ENCODE measurements around the gene TCF19. TPM values are rescaled to one million over a fixed set of nuclear protein-coding genes. Genes with fewer than 3 reads are reported as not detected.
"Not testable (repeated sequence)": the region's sequence is repeated elsewhere in the genome, so short reads cannot be mapped to it uniquely, and the experiment has no call there.

Gene TCF19
- total RNA-seq, 1 experiment from 2014 or later: 13.9 TPM

DNA sequence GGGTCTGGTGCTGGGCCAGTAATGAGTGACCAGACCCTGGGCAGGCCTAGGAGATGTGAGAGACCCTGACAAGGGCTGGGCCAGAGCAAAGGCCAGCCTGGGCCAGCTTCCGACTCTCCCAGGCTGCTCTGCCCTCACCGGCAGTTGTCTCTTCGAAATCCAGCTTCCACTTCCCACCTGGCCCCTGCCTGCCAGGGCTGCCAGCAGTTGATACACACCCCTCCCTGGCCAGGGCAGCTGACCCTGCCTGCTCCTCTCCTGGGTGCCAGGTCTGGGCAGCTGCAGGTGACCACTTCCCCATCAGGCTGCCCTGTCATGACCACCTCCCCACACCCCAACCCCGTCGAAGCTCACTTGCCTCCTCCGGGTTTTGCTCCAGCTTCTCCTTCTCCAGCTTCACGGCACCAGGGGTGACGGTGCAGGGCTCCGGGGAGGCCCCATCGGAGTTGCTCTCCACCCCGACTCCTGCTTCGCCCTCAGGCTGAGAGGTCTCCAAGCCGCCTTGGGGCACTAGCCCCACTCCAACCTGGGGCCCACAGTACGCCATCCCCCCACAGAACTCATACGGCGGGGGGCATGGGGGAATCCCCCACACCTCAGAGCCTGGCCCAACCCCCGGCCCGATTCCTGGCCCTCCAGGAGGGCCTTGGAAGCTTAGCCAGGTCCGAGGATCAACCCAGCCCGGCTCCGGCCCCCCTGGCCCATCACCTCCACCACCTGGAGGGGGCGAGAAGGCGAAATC, 11.6 kb downstream of the TCF19 start:
- H3K4me1 ChIP-seq (ENCODE audit: low read length); DNase-seq; H3K27me3 ChIP-seq (ENCODE audit: low read length); H4K20me1 ChIP-seq (ENCODE audit: insufficient read depth, low read depth, low read length); H3K9ac ChIP-seq (ENCODE audit: low read length); H3K36me3 ChIP-seq (ENCODE audit: insufficient read depth, low read length); H2AFZ ChIP-seq (ENCODE audit: low read length); H3K27ac ChIP-seq (ENCODE audit: low read length); H3K9me3 ChIP-seq (ENCODE audit: low read length); H3K79me2 ChIP-seq (ENCODE audit: low read length); H3K4me2 ChIP-seq (ENCODE audit: low read depth, low read length, poor library complexity, severe bottlenecking); H3K4me3 ChIP-seq (ENCODE audit: low read length); H3K9me2 ChIP-seq (replicated peaks; ENCODE audit: insufficient read depth, low read length): not testable (repeated sequence)

DNA sequence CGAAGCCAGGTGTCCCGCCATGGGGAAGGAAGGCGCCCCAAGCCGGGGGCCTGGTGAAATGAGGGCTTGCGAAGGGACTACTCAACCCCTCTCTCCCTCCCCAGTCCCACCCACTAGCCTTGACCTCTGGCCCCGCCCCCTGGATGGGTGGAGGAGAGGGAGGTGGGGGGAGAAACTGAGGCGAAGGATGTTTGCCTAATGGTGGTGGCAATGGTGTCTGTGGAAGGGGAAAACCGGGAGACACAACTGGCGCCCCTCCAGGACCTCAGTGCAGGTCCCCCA, 12.2 kb downstream of the TCF19 start, which contains the start of gene POU5F1:
POU5F1 (minus strand) TSS at position 83 of the 282 bp plus-strand sequence; CDS start at position 21, 62 bp downstream.
- H3K27me3 ChIP-seq (ENCODE audit: low read length): no peaks in the 10 kb centered on the region
- DNase-seq: no peak
- no peak within 1 kb of the TSS for H3K4me3 ChIP-seq (ENCODE audit: low read length)
- peaks cover 3% of the 10 kb centered on the region for H3K4me1 ChIP-seq (ENCODE audit: low read length)
- H3K9ac ChIP-seq (ENCODE audit: low read length): no peak within 1 kb of the TSS
- H2AFZ ChIP-seq (ENCODE audit: low read length): no peak within 1 kb of the TSS
- no peaks in the 10 kb centered on the region for H4K20me1 ChIP-seq (ENCODE audit: insufficient read depth, low read depth, low read length)
- H3K4me2 ChIP-seq (ENCODE audit: low read depth, low read length, poor library complexity, severe bottlenecking): no peak within 1 kb of the TSS
- no peaks in the 10 kb centered on the region for H3K9me3 ChIP-seq (ENCODE audit: low read length)
- no peaks in the 10 kb centered on the region for H3K9me2 ChIP-seq (replicated peaks; ENCODE audit: insufficient read depth, low read length)
- no peaks in the 10 kb centered on the region for H3K36me3 ChIP-seq (ENCODE audit: insufficient read depth, low read length)
- no peak within 1 kb of the TSS for H3K27ac ChIP-seq (ENCODE audit: low read length)
- no peaks in the 10 kb centered on the region for H3K79me2 ChIP-seq (ENCODE audit: low read length)

DNA sequence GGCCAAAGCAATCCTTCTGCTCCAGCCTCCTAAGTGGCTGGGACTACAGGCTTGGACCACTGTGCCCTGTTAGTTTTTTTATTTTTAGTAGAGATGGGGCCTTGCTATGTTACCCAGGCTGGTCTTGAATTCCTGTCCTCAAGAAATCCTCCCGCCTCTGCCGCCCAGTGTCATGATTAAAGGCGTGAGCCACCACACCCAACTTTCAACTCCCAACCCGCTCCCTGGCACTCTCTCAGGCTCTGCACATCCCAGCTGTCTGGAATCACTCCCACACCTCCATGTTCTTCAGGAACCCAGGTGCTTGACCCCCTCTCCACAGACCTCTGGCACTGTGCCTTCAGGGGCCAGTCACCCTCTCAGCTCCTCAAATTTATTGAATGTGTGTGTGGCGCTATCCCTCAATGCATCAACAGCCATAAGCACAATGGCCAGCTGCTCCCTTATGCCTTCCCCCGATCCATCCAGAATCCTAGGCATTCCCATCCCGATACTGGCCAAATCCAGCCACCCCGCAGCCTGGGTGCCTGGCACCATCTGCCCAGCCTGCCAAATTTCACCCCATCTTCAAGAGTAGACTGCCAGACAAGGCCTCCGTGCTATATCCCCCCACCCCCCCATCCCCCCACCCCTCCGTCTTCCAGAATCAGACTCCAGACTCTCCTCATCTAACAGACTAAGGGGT, 12.7 kb downstream of the TCF19 start:
- no peak overlapping the region for H3K4me3 ChIP-seq (ENCODE audit: low read length)
- no peak for DNase-seq
- no peaks in the 10 kb centered on the region for H3K4me1 ChIP-seq (ENCODE audit: low read length)
- H3K9me2 ChIP-seq (replicated peaks; ENCODE audit: insufficient read depth, low read length): no peaks in the 10 kb centered on the region
- H3K9me3 ChIP-seq (ENCODE audit: low read length): no peaks in the 10 kb centered on the region
- H3K4me2 ChIP-seq (ENCODE audit: low read depth, low read length, poor library complexity, severe bottlenecking): no peak overlapping the region
- no peaks in the 10 kb centered on the region for H3K79me2 ChIP-seq (ENCODE audit: low read length)
- H2AFZ ChIP-seq (ENCODE audit: low read length): no peak overlapping the region
- H3K27ac ChIP-seq (ENCODE audit: low read length): no peak overlapping the region
- no peak overlapping the region for H3K9ac ChIP-seq (ENCODE audit: low read length)
- no peaks in the 10 kb centered on the region for H4K20me1 ChIP-seq (ENCODE audit: insufficient read depth, low read depth, low read length)
- H3K27me3 ChIP-seq (ENCODE audit: low read length): no peaks in the 10 kb centered on the region
- no peaks in the 10 kb centered on the region for H3K36me3 ChIP-seq (ENCODE audit: insufficient read depth, low read length)

DNA sequence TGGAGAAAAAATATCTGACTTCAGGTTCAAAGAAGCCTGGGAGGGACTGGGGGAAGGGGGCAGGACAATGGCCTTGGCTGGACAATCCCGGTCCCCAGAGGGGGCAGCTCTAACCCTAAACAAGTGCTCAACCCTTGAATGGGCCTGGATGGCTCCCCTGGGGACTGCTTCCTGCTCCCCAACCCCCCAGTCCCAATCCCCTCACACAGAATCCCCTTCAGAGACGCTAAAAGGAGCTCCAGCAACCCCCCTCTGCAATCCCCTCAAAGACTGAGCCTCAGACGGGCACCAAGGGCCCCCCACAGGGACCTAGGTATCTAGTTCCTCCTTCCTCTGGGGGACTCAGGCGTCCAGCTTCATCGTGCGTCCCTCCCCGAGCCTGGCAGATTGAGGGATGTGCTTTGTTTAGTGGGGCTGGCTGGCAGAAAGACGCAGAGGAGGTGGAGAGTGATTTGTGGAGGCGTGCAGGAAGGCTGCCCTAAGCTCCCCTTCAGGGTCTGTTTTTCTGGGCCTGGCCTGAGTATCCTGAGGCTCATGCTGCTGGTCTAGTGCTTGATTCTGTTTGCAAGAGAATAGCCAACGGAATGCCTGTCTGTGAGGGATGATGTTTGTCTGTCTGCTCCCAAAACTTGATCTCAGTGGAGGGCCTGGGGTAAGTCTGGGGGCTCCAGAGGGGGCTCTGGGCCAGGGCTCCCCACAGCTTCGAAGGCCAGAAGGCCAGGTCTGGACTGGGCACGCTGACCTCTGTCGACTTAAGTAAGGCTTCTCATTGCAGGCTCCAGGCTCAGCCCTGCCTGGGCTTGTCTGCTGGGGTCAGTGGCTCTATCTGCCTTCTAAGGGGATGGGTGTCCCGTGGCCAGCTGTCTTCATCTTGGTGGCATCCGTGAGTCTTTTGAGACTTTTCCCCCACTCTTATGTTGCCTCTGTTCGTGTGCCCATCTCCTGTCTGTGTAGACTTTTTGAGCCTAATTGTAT, 13.8 kb downstream of the TCF19 start:
- Histone ChIP-seq H3K27me3 (ENCODE audit: low read length) (no peaks in the 10 kb centered on the region), H3K79me2 (ENCODE audit: low read length) (no peaks in the 10 kb centered on the region), H4K20me1 (ENCODE audit: insufficient read depth, low read depth, low read length) (no peaks in the 10 kb centered on the region), H3K9me3 (ENCODE audit: low read length) (no peaks in the 10 kb centered on the region), H3K36me3 (ENCODE audit: insufficient read depth, low read length) (no peaks in the 10 kb centered on the region), H3K9me2 (replicated peaks; ENCODE audit: insufficient read depth, low read length) (no peaks in the 10 kb centered on the region), H3K9ac (ENCODE audit: low read length) (no peak overlapping the region), H3K27ac (ENCODE audit: low read length) (no peak overlapping the region), H3K4me2 (ENCODE audit: low read depth, low read length, poor library complexity, severe bottlenecking) (no peak overlapping the region), H2AFZ (ENCODE audit: low read length) (no peak overlapping the region), H3K4me3 (ENCODE audit: low read length) (no peak overlapping the region), H3K4me1 (ENCODE audit: low read length) (no peaks in the 10 kb centered on the region)
- no peak for DNase-seq

DNA sequence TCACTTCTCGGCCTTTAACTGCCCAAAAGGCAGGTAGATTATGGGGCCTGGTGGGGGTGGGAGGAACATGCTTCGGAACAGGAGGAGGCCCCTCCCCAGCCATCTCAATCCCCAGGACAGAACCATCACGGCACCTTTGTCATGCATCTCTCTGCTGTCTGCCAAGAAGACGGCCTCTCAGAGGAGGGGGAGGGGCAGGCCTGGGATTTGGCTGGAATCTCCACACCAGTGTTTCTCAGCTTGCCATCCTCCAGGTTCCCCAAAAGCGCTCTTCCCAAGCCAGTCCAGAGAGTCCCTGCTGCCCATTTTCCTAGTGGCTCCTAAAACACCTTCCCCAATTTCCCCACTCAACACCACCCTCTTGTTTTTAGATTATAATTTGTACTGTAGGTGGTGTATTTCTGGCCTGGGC, 14.6 kb downstream of the TCF19 start:
- no peaks in the 10 kb centered on the region for H3K36me3 ChIP-seq (ENCODE audit: insufficient read depth, low read length)
- DNase-seq: no peak
- H4K20me1 ChIP-seq (ENCODE audit: insufficient read depth, low read depth, low read length): no peaks in the 10 kb centered on the region
- no peak overlapping the region for H2AFZ ChIP-seq (ENCODE audit: low read length)
- no peak overlapping the region for H3K9ac ChIP-seq (ENCODE audit: low read length)
- no peaks in the 10 kb centered on the region for H3K9me3 ChIP-seq (ENCODE audit: low read length)
- H3K4me3 ChIP-seq (ENCODE audit: low read length): no peak overlapping the region
- H3K9me2 ChIP-seq (replicated peaks; ENCODE audit: insufficient read depth, low read length): no peaks in the 10 kb centered on the region
- no peaks in the 10 kb centered on the region for H3K27me3 ChIP-seq (ENCODE audit: low read length)
- H3K4me2 ChIP-seq (ENCODE audit: low read depth, low read length, poor library complexity, severe bottlenecking): no peak overlapping the region
- H3K79me2 ChIP-seq (ENCODE audit: low read length): no peaks in the 10 kb centered on the region
- no peak overlapping the region for H3K27ac ChIP-seq (ENCODE audit: low read length)
- no peaks in the 10 kb centered on the region for H3K4me1 ChIP-seq (ENCODE audit: low read length)

DNA sequence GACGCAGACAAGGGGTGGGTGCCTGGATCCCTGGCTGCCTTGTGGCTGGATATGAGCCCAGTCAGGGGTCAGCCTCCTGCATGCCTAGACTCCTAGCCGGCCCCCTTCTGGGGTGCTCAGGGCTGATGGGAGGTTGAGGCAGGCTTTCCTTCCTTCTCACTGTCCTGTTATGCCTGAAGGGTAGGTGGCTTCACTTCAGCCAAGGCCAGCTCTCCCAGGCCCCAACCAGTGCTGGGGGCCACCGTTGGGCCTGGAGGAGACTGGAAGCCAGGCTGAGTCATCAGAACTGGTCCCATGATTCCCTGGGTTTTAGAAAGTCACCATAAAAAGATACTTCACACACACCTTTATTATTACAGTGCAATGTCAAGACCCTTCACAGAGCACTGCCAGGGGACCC, 15.0 kb downstream of the TCF19 start:
- Histone ChIP-seq H3K9me3 (ENCODE audit: low read length) (no peaks in the 10 kb centered on the region), H3K4me3 (ENCODE audit: low read length) (no peak overlapping the region), H3K4me2 (ENCODE audit: low read depth, low read length, poor library complexity, severe bottlenecking) (no peak overlapping the region), H3K79me2 (ENCODE audit: low read length) (no peaks in the 10 kb centered on the region), H3K36me3 (ENCODE audit: insufficient read depth, low read length) (no peaks in the 10 kb centered on the region), H2AFZ (ENCODE audit: low read length) (no peak overlapping the region), H4K20me1 (ENCODE audit: insufficient read depth, low read depth, low read length) (no peaks in the 10 kb centered on the region), H3K27ac (ENCODE audit: low read length) (no peak overlapping the region), H3K9ac (ENCODE audit: low read length) (no peak overlapping the region), H3K27me3 (ENCODE audit: low read length) (no peaks in the 10 kb centered on the region), H3K9me2 (replicated peaks; ENCODE audit: insufficient read depth, low read length) (no peaks in the 10 kb centered on the region), H3K4me1 (ENCODE audit: low read length) (no peaks in the 10 kb centered on the region)
- DNase-seq: no peak

DNA sequence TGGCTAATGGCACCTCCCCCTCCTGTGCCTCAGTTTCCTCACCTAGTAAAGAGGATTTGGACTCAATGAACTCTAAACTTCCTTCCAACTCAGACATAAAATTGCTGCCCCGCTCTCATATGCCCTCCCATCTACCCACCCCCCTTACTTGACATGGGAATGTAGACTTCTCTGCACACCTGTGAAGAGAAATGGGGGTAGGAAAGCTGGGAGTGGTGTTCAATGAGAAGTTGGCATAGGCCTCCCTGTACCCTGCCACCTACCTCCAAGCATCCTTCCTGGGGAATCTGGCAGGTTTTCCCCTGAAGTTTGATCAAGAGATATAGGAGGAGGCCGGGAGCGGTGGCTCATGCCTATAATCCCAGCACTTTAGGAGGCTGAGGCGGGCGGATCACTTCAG, 16.0 kb downstream of the TCF19 start:
- no peak overlapping the region for H3K9ac ChIP-seq (ENCODE audit: low read length)
- H3K36me3 ChIP-seq (ENCODE audit: insufficient read depth, low read length): no peaks in the 10 kb centered on the region
- no peak overlapping the region for H3K4me3 ChIP-seq (ENCODE audit: low read length)
- H3K4me1 ChIP-seq (ENCODE audit: low read length): no peaks in the 10 kb centered on the region
- no peak for DNase-seq
- H3K4me2 ChIP-seq (ENCODE audit: low read depth, low read length, poor library complexity, severe bottlenecking): no peak overlapping the region
- no peaks in the 10 kb centered on the region for H3K79me2 ChIP-seq (ENCODE audit: low read length)
- no peaks in the 10 kb centered on the region for H3K27me3 ChIP-seq (ENCODE audit: low read length)
- no peaks in the 10 kb centered on the region for H4K20me1 ChIP-seq (ENCODE audit: insufficient read depth, low read depth, low read length)
- no peaks in the 10 kb centered on the region for H3K9me2 ChIP-seq (replicated peaks; ENCODE audit: insufficient read depth, low read length)
- H3K9me3 ChIP-seq (ENCODE audit: low read length): no peaks in the 10 kb centered on the region
- no peak overlapping the region for H2AFZ ChIP-seq (ENCODE audit: low read length)
- no peak overlapping the region for H3K27ac ChIP-seq (ENCODE audit: low read length)

DNA sequence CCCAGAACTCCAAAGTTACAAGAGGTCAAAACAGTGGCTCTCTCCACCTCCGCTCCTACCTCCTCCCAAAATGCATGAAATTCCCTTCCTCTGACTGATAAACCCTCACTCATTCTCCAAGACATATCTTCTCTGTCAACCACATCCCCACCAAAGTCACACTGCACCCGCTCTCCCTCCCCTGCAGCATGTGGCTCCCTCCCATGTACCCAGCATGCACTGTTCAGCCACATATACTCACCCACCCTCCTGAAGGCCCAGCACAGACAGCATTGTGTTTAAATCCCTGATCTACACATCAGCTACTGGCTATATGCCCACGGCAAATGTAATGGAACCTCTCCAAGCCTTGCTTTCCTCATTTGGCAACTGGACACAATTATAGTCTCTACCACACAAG, 17.6 kb downstream of the TCF19 start:
- H3K9me2 ChIP-seq (replicated peaks; ENCODE audit: insufficient read depth, low read length): no peaks in the 10 kb centered on the region
- H3K9ac ChIP-seq (ENCODE audit: low read length): no peak overlapping the region
- H3K27me3 ChIP-seq (ENCODE audit: low read length): no peaks in the 10 kb centered on the region
- no peak overlapping the region for H3K4me2 ChIP-seq (ENCODE audit: low read depth, low read length, poor library complexity, severe bottlenecking)
- no peaks in the 10 kb centered on the region for H3K4me1 ChIP-seq (ENCODE audit: low read length)
- H2AFZ ChIP-seq (ENCODE audit: low read length): no peak overlapping the region
- no peaks in the 10 kb centered on the region for H3K9me3 ChIP-seq (ENCODE audit: low read length)
- no peaks in the 10 kb centered on the region for H3K36me3 ChIP-seq (ENCODE audit: insufficient read depth, low read length)
- no peaks in the 10 kb centered on the region for H3K79me2 ChIP-seq (ENCODE audit: low read length)
- H4K20me1 ChIP-seq (ENCODE audit: insufficient read depth, low read depth, low read length): no peaks in the 10 kb centered on the region
- H3K4me3 ChIP-seq (ENCODE audit: low read length): no peak overlapping the region
- H3K27ac ChIP-seq (ENCODE audit: low read length): no peak overlapping the region
- DNase-seq: no peak
